Loucy (cell line): ENCODE results near the gene ACTN1.

ENCODE experiments used
- EZH2phosphoT487 ChIP-seq: fragments of 200-600 bp; IDR thresholded peaks from 2 replicates; pipeline ENCODE4 v1.6.1; 2018; ENCODE audit warnings: antibody characterized with exemption, mild to moderate bottlenecking, moderate library complexity, borderline replicate concordance
- TF ChIP-seq, protein P1 (sequence below): fragments of 200-600 bp; sonication (generic); conservative IDR thresholded peaks from 2 replicates; pipeline ENCODE4 v1.5.1; 2014; ENCODE audit warnings: mild to moderate bottlenecking, antibody characterized with exemption, low read length

- TF ChIP-seq, protein P1, sequence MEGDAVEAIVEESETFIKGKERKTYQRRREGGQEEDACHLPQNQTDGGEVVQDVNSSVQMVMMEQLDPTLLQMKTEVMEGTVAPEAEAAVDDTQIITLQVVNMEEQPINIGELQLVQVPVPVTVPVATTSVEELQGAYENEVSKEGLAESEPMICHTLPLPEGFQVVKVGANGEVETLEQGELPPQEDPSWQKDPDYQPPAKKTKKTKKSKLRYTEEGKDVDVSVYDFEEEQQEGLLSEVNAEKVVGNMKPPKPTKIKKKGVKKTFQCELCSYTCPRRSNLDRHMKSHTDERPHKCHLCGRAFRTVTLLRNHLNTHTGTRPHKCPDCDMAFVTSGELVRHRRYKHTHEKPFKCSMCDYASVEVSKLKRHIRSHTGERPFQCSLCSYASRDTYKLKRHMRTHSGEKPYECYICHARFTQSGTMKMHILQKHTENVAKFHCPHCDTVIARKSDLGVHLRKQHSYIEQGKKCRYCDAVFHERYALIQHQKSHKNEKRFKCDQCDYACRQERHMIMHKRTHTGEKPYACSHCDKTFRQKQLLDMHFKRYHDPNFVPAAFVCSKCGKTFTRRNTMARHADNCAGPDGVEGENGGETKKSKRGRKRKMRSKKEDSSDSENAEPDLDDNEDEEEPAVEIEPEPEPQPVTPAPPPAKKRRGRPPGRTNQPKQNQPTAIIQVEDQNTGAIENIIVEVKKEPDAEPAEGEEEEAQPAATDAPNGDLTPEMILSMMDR: no peak
- TF ChIP-seq EZH2phosphoT487: no peak
These were observed 48.0 kb downstream of the ACTN1 start for GRCh38 chr14:68931063-68931462.
